ENCODE data around the gene UBIAD1.
"Not testable (repeated sequence)": the region's sequence is repeated elsewhere in the genome, so short reads cannot be mapped to it uniquely, and the experiment has no call there.

The UBIAD1 gene

DNA sequence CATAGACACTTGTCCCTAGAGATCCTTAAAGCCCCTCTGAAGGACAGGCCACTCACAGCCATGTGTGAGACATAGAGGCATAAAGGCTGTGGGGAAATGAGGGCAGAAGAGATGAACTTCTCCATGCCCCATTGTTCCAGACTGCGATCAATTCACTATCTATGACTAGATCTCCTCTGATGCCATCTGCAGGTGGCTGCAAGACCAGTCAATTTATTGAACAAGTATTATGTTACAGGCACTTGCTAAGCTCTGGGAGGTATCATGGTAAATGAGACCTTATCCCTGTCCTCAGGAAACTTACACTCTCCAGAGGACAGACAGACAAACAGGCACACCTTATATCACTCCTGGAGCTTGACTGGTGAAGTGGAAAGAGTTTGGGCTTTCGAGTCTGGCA, 22.9 kb downstream of the UBIAD1 start:
- Histone ChIP-seq H3K4me1 (ENCODE audit: control insufficient read depth, insufficient read depth, low read length) (peaks cover 14% of the 10 kb centered on the region), H3K9ac (ENCODE audit: low read length) (no peak overlapping the region), H3K36me3 (ENCODE audit: control insufficient read depth, insufficient read depth, low read length) (peaks cover 20% of the 10 kb centered on the region), H3K27me3 (ENCODE audit: control insufficient read depth, insufficient read depth, low read length) (no peaks in the 10 kb centered on the region), H3K27ac (ENCODE audit: low read depth, low read length) (no peak overlapping the region), H3K4me3 (ENCODE audit: low read depth, low read length) (no peak overlapping the region), H3K9me3 (ENCODE audit: control insufficient read depth, insufficient read depth, low read depth, low read length) (no peaks in the 10 kb centered on the region)

DNA sequence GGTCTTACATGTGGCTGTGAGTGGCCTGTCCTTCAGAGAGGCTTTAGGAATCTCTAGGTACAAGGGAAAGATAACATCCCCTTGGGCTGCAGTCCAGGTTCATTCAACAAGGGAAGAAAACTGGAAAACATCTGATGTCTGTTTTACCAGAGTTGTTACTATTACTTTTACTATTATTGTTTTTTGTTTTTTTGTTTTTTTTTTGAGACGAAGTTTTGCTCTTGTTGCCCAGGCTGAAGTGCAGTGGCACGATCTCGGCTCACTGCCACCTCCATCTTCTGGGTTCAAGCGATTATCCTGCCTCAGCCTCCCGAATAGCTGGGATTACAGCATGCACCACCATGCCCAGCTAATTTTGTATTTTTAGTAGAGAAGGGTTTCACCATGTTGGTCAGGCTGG, 24.8 kb downstream of the UBIAD1 start:
- Histone ChIP-seq H3K36me3 (ENCODE audit: control insufficient read depth, insufficient read depth, low read length) (peaks cover 20% of the 10 kb centered on the region), H3K4me1 (ENCODE audit: control insufficient read depth, insufficient read depth, low read length) (peaks cover 12% of the 10 kb centered on the region)
- not testable (repeated sequence) for H3K9me3 ChIP-seq (ENCODE audit: control insufficient read depth, insufficient read depth, low read depth, low read length); H3K4me3 ChIP-seq (ENCODE audit: low read depth, low read length); H3K27ac ChIP-seq (ENCODE audit: low read depth, low read length); H3K27me3 ChIP-seq (ENCODE audit: control insufficient read depth, insufficient read depth, low read length); H3K9ac ChIP-seq (ENCODE audit: low read length)

DNA sequence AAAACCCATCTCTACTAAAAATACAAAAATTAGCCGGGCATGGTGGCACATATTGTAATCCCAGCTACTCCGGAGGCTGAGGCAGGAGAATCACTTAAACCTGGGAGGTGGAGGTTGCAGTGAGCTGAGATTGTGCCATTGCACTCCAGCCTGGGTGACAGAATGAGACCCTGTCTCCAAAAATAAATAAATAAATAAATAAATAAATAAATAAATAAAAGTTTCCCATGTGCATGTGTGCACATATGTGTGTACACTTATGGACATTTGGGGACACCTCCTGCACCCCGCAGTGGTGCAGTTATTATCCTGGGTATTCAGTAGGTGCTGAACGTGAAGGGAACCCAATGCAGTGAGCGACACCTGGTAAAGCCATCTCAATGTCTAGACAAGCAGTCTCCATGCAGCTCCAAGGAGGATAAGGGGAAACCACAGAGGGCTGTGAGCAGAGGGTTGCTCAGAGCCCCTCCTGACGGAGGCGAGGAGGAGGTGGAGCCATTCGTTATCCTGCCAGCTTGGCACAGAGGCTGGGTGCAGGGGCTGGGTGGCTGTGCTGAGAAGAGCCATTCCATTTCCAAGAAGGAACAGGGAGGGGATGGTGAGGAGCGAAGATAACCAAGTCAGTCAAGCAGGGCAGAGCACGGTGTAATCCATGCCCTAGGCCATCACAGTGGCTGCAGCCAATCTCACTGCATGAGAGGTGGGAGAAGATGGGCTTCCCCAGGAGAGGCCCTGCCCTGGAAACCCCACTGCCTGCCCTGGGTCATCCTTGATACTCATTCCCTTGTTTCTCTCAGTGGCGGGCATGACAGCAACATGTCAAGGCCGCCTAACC, 25.6 kb downstream of the UBIAD1 start:
- Histone ChIP-seq H3K27ac (ENCODE audit: low read depth, low read length) (no peak overlapping the region), H3K4me3 (ENCODE audit: low read depth, low read length) (no peak overlapping the region), H3K36me3 (ENCODE audit: control insufficient read depth, insufficient read depth, low read length) (peaks cover 20% of the 10 kb centered on the region), H3K27me3 (ENCODE audit: control insufficient read depth, insufficient read depth, low read length) (no peaks in the 10 kb centered on the region), H3K9ac (ENCODE audit: low read length) (no peak overlapping the region), H3K4me1 (ENCODE audit: control insufficient read depth, insufficient read depth, low read length) (peaks cover 10% of the 10 kb centered on the region), H3K9me3 (ENCODE audit: control insufficient read depth, insufficient read depth, low read depth, low read length) (no peaks in the 10 kb centered on the region)

DNA sequence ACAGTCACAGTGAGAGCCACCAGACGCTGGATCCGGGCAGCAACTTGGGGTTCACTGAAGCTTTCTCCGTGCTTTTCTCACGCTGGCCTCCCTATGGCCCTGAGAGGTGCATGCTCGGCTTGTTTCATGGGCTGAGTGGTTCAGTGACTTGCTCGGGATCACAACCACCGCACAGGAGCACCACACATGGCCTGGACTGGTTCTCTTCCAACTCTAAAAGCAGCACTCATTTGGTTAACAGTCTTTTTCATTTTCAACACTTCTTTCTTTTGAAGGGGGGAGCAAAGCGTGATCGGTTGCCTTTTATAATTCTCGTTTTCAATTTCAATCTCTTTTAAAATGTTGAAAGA, 26.2 kb downstream of the UBIAD1 start:
- Histone ChIP-seq H3K27ac (ENCODE audit: low read depth, low read length) (no peak overlapping the region), H3K36me3 (ENCODE audit: control insufficient read depth, insufficient read depth, low read length) (peaks cover 20% of the 10 kb centered on the region), H3K4me3 (ENCODE audit: low read depth, low read length) (no peak overlapping the region), H3K9me3 (ENCODE audit: control insufficient read depth, insufficient read depth, low read depth, low read length) (no peaks in the 10 kb centered on the region), H3K9ac (ENCODE audit: low read length) (no peak overlapping the region), H3K4me1 (ENCODE audit: control insufficient read depth, insufficient read depth, low read length) (peaks cover 10% of the 10 kb centered on the region), H3K27me3 (ENCODE audit: control insufficient read depth, insufficient read depth, low read length) (no peaks in the 10 kb centered on the region)

DNA sequence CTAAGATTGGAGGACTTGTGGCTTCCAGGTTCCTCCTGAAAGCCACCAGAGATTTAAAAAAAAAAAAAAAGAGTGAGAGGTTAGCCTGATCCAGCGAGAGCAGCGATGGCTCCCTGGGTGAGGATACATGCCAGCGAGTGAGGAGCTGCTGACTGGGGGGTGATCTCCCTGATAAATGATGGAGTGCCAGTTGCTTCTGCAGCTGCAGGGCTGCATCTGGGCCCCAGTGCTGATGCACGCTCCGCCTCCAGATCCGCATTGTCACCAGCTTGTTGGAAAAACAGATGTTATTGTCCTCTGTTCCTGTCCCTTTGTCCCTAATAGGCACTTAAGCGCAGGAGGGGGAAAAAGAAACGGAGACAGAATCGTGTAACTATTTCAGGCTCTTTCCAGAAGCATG, 28.6 kb downstream of the UBIAD1 start:
- H3K27me3 ChIP-seq (ENCODE audit: control insufficient read depth, insufficient read depth, low read length) = no peaks in the 10 kb centered on the region
- 0 out of 2 replicates have a peak, but pooled peaks cover 3% of the 10 kb centered on the region for H3K9me3 ChIP-seq (ENCODE audit: control insufficient read depth, insufficient read depth, low read depth, low read length)
- no peak overlapping the region for H3K9ac ChIP-seq (ENCODE audit: low read length)
- peaks cover 10% of the 10 kb centered on the region for H3K4me1 ChIP-seq (ENCODE audit: control insufficient read depth, insufficient read depth, low read length)
- no peaks in the 10 kb centered on the region for H3K36me3 ChIP-seq (ENCODE audit: control insufficient read depth, insufficient read depth, low read length)
- H3K4me3 ChIP-seq (ENCODE audit: low read depth, low read length) = no peak overlapping the region
- no peak overlapping the region for H3K27ac ChIP-seq (ENCODE audit: low read depth, low read length)

DNA sequence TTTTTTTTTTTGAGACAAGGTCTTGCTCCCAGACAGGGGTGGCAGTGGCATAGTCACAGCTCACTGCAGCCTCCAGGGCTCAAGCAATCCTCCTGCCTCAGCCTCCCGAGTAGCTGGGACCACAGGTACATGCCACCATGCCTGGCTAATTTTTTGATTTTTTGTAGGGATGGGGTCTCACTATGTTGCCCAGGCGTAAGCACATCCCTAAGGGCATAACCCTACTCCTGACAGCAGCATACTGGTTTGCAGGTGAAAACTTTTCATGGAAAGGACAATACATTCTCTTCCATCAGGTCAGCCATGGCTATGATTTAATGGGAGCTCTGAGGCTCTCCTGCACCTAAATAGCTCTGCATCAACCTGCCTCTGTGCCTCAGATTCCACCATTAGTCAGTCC, 29.4 kb downstream of the UBIAD1 start:
- Histone ChIP-seq H3K9me3 (ENCODE audit: control insufficient read depth, insufficient read depth, low read depth, low read length) (0 out of 2 replicates have a peak, but pooled peaks cover 9% of the 10 kb centered on the region), H3K4me1 (ENCODE audit: control insufficient read depth, insufficient read depth, low read length) (peaks cover 10% of the 10 kb centered on the region), H3K36me3 (ENCODE audit: control insufficient read depth, insufficient read depth, low read length) (no peaks in the 10 kb centered on the region), H3K9ac (ENCODE audit: low read length) (no peak overlapping the region), H3K27me3 (ENCODE audit: control insufficient read depth, insufficient read depth, low read length) (no peaks in the 10 kb centered on the region), H3K27ac (ENCODE audit: low read depth, low read length) (no peak overlapping the region), H3K4me3 (ENCODE audit: low read depth, low read length) (no peak overlapping the region)

DNA sequence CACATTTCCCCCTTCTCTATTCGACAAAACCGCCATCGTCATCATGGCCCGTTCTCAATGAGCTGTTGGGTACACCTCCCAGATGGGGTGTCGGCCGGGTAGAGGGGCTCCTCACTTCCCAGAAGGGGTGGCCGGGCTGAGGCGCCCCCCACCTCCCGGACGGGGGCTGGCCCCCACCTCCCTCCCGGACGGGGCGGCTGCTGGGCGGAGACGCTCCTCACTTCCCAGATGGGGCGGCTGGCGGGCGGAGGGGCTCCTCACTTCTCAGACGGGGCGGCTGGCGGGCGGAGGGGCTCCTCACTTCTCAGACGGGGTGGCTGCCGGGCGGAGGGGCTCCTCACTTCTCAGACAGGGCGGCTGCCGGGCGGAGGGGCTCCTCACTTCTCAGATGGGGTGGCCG, 32.5 kb downstream of the UBIAD1 start:
- H3K4me3 ChIP-seq (ENCODE audit: low read depth, low read length) = not testable (repeated sequence)

DNA sequence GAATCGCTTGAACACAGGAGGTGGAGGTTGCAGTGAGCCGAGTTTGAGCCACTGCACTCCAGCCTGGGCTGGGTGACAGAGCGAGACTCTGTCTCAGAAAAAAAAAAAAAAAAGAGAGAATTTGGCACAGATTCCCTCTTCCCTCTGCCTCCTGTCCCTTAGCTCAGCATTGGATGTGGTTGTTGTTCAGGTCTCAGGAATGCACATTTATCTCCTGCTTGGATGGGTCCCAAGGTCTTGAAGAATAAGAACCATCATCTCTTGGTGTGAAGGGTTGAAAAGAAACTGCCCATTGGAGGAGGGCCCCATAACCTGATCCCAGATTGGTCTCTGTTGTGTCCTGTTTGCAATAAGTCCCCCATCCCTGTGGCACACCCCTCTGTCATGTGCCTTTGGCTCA, 34.9 kb downstream of the UBIAD1 start:
- Histone ChIP-seq H3K4me1 (ENCODE audit: control insufficient read depth, insufficient read depth, low read length) (peaks cover 16% of the 10 kb centered on the region), H3K27ac (ENCODE audit: low read depth, low read length) (no peak overlapping the region), H3K4me3 (ENCODE audit: low read depth, low read length) (no peak overlapping the region), H3K36me3 (ENCODE audit: control insufficient read depth, insufficient read depth, low read length) (no peaks in the 10 kb centered on the region), H3K9me3 (ENCODE audit: control insufficient read depth, insufficient read depth, low read depth, low read length) (0 out of 2 replicates have a peak, but pooled peaks cover 11% of the 10 kb centered on the region), H3K27me3 (ENCODE audit: control insufficient read depth, insufficient read depth, low read length) (no peaks in the 10 kb centered on the region), H3K9ac (ENCODE audit: low read length) (no peak overlapping the region)

More for the DNA sequence above, 32.5 kb downstream of the UBIAD1 start:
- not testable (repeated sequence) for H3K9ac ChIP-seq (ENCODE audit: low read length); H3K4me1 ChIP-seq (ENCODE audit: control insufficient read depth, insufficient read depth, low read length); H3K27me3 ChIP-seq (ENCODE audit: control insufficient read depth, insufficient read depth, low read length); H3K36me3 ChIP-seq (ENCODE audit: control insufficient read depth, insufficient read depth, low read length); H3K27ac ChIP-seq (ENCODE audit: low read depth, low read length)
- H3K9me3 ChIP-seq (ENCODE audit: control insufficient read depth, insufficient read depth, low read depth, low read length) = 0 out of 2 replicates have a peak, but pooled peaks cover 11% of the 10 kb centered on the region

DNA sequence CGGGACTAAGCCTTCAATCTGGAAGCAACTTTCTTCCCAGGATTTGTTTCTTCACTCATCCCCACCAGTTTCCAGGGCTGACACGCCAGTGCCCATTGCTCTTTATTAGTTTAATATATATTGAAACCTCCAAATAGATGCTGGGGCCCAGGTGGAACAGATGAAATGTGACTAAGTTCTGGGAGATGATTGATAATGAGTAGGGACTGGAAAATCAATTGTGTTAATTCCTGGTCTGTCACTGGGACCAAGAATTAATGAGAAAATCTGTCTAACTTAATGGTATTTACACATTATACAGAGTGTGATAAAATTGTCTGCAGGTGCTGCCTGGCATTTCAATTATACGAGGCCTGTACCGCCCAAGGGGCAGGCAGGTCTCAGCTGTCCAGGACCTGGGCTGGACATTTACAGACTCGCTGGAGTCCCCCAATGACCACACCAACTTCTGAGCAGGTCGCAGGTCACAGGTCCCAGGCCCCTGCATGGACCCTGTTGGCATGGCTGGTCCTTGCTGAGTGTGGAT, 35.8 kb downstream of the UBIAD1 start:
- Histone ChIP-seq H3K4me1 (ENCODE audit: control insufficient read depth, insufficient read depth, low read length) (peaks cover 16% of the 10 kb centered on the region), H3K27me3 (ENCODE audit: control insufficient read depth, insufficient read depth, low read length) (no peaks in the 10 kb centered on the region), H3K27ac (ENCODE audit: low read depth, low read length) (no peak overlapping the region), H3K9ac (ENCODE audit: low read length) (no peak overlapping the region), H3K9me3 (ENCODE audit: control insufficient read depth, insufficient read depth, low read depth, low read length) (0 out of 2 replicates have a peak, but pooled peaks cover 11% of the 10 kb centered on the region), H3K36me3 (ENCODE audit: control insufficient read depth, insufficient read depth, low read length) (no peaks in the 10 kb centered on the region), H3K4me3 (ENCODE audit: low read depth, low read length) (no peak overlapping the region)

DNA sequence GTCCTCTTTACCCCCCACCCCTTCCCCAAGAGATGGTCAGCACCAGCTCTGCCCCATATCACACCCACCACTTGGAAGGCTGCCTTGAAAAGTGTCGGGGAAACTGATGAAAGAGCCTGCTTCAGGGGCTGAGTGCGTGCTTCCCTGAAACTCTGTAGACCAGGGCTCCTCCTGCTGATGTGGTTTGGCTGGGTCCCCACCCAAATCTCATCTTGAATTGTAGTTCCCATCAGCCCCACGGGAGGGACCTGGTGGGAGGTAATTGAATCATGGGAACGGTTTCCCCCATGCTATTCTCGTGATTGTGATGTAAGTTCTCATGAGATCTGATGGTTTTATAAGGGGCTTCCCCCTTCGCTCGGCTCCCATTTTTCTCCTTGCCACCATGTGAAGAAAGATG, 36.4 kb downstream of the UBIAD1 start:
- Histone ChIP-seq H3K27ac (ENCODE audit: low read depth, low read length) (no peak overlapping the region), H3K36me3 (ENCODE audit: control insufficient read depth, insufficient read depth, low read length) (no peaks in the 10 kb centered on the region), H3K4me3 (ENCODE audit: low read depth, low read length) (no peak overlapping the region), H3K9me3 (ENCODE audit: control insufficient read depth, insufficient read depth, low read depth, low read length) (0 out of 2 replicates have a peak, but pooled peaks cover 11% of the 10 kb centered on the region), H3K9ac (ENCODE audit: low read length) (no peak overlapping the region), H3K4me1 (ENCODE audit: control insufficient read depth, insufficient read depth, low read length) (peaks cover 16% of the 10 kb centered on the region), H3K27me3 (ENCODE audit: control insufficient read depth, insufficient read depth, low read length) (no peaks in the 10 kb centered on the region)
